Measurements from ENCODE around the gene RGS2.
A peak's percentile ranks its signal among the peaks of the same experiment; 100 is the strongest.

RGS2 gene, protein sequence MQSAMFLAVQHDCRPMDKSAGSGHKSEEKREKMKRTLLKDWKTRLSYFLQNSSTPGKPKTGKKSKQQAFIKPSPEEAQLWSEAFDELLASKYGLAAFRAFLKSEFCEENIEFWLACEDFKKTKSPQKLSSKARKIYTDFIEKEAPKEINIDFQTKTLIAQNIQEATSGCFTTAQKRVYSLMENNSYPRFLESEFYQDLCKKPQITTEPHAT

DNA sequence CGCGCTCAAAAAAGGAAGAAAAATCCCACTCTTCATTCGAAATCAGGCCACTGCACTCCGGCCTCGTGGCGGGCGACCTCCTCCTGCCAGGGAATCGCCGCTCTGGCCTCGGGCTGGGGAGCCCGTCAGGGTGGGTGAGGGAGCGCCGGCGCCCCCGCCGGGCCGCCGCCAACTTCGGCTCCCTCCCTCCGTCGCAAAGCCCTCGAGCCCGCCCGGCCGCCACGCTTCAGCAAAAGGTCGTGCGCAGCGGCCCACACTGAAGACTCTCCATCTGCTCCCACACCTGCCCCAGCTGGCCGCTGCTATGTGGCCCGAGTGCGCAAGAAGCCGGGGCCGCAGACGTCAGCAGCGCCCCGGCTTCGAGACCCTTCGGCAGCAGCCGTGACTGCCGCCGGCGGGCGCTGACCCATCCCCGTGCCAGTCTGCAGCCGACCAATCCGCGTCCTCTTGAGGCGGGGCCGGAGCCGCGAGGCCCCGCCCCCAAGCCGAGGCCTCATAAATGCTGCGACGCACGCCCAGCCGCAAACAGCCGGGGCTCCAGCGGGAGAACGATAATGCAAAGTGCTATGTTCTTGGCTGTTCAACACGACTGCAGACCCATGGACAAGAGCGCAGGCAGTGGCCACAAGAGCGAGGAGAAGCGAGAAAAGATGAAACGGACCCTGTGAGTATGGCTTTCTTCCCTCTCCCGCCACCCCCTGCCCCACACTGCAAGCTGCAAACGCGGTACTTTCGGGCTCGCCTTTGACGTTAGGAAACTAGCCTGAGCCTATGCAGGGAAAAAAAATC, at the start of gene RGS2:
Gene RGS2 (plus strand): TSS at position 522 of the 789 bp plus-strand sequence. CDS start 33 bp downstream, at position 555.
- peak within 1 kb of the TSS; percentile 87 to 94 for H3K4me3 ChIP-seq (replicated peaks in 1 of 2; ENCODE audit: low read depth in 2 of 2, low read length in 2 of 2)
- DNase-seq (ENCODE audit: low read depth in 2 of 2), result peak; percentile 92 to 97
- TF ChIP-seq, protein P1, sequence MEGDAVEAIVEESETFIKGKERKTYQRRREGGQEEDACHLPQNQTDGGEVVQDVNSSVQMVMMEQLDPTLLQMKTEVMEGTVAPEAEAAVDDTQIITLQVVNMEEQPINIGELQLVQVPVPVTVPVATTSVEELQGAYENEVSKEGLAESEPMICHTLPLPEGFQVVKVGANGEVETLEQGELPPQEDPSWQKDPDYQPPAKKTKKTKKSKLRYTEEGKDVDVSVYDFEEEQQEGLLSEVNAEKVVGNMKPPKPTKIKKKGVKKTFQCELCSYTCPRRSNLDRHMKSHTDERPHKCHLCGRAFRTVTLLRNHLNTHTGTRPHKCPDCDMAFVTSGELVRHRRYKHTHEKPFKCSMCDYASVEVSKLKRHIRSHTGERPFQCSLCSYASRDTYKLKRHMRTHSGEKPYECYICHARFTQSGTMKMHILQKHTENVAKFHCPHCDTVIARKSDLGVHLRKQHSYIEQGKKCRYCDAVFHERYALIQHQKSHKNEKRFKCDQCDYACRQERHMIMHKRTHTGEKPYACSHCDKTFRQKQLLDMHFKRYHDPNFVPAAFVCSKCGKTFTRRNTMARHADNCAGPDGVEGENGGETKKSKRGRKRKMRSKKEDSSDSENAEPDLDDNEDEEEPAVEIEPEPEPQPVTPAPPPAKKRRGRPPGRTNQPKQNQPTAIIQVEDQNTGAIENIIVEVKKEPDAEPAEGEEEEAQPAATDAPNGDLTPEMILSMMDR (IDR thresholded peaks at IDR 0.05; ENCODE audit: low read depth, low read length), result no peak

DNA sequence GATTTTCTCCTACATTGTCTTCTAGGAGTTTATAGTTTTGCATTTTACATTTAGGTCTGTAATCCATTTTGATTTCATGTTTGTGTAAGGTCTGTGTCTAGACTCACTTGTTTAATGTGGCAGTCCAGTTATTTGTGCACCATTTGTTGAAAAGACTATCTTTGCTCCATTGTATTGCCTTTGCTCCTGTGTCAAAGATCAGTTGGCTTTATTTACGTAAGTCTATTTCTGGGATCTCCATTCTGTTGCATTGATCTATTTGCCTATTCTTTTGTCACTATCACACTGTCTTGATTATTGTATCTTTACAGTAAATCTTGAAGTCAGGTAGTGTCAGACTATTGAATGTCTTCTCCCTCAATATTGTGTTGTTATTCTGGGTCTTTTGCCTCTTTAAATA, 49.7 kb upstream of the RGS2 start:
- no peak for DNase-seq (ENCODE audit: low read depth in 2 of 2)
- H3K4me3 ChIP-seq (replicated peaks in 1 of 2; ENCODE audit: low read depth in 2 of 2, low read length in 2 of 2), result no peak overlapping the region
- TF ChIP-seq, protein P1 (IDR thresholded peaks at IDR 0.05; ENCODE audit: low read depth, low read length), result no peak

DNA sequence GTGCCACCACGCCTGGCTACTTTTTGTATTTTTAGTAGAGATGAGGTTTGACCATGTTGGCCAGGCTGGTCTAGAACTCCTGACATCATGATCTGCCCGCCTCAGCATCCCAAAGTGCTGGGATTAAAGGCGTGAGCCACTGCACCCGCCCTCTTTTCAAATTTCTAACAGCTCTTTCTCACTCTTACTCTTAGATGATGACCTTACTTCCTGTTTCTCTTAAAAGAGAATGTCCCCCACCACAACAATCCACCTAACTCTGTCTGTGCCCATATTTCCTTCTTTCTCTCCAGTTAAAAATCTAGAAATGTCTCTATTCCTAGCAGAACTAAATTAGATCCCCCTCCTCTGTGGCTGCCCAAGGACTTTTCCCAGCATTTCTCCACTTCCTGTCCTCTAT, 46.6 kb upstream of the RGS2 start:
- TF ChIP-seq, protein P1 (IDR thresholded peaks at IDR 0.05; ENCODE audit: low read depth, low read length), result no peak
- DNase-seq (ENCODE audit: low read depth in 2 of 2), result no peak

DNA sequence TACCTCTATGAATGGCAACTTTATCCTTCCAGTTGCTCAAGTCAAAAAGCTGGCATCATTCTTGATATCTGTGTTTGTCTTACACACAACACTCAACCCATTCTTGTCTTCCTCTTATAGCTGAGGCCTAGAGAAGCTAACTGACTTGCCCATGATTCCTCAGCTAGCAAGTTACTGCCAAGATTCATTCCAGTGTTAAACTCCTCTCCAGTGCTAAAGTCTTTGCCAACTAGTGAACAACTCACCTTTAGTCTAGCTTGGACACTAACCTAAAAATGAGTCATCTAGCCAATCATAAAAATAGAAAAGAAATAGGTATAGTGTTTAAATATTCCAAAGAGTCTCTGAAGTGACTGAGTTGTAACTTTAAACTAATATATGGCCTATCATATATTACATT, 45.6 kb upstream of the RGS2 start:
- TF ChIP-seq, protein P1 (IDR thresholded peaks at IDR 0.05; ENCODE audit: low read depth, low read length), result no peak
- H3K4me3 ChIP-seq (replicated peaks in 1 of 2; ENCODE audit: low read depth in 2 of 2, low read length in 2 of 2), result no peak overlapping the region
- peak; percentile 8 to 26 for DNase-seq (ENCODE audit: low read depth in 2 of 2)

More for the DNA sequence above, 46.6 kb upstream of the RGS2 start:
- H3K4me3 ChIP-seq (replicated peaks in 1 of 2; ENCODE audit: low read depth in 2 of 2, low read length in 2 of 2), result no peak overlapping the region

DNA sequence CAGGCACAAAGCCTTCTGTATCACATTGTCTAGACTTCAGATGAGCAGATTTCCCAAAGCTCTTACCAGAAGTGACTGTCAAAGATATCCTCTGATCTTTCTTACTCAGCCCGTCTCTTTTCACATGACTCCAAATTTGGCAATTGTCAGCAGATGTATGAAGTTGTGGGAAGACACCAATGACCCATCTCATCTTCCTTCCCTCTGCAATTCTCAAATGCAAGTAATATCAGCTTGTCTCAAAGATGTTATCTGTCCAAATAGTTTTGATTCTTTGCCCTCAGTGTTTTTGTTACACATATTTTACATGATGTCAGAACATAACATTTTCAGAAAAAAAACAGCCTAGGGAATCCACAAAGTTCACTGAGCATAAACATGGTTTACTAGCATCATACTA, 45.1 kb upstream of the RGS2 start:
- TF ChIP-seq, protein P1 (IDR thresholded peaks at IDR 0.05; ENCODE audit: low read depth, low read length), result no peak
- no peak overlapping the region for H3K4me3 ChIP-seq (replicated peaks in 1 of 2; ENCODE audit: low read depth in 2 of 2, low read length in 2 of 2)
- DNase-seq (ENCODE audit: low read depth in 2 of 2), result peak; percentile 49 to 59

DNA sequence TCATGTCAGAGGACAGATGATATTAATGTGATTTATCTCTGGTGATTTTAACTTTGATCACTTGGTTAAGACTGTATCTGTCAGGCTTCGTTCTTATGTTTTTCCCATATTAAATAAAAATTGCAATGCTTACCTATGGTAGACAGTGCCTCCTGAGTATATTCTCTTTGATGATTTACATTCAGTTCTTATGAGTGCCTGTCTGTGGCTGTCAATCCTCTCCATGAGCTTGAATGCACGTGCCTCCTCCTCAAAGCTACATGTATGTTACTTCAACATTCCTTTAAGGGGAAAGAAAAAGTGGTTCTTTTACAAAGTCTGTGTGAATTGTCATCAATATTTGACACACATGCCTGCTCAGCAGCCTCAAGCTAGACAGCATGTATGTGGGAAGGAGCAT, 44.2 kb upstream of the RGS2 start:
- H3K4me3 ChIP-seq (replicated peaks in 1 of 2; ENCODE audit: low read depth in 2 of 2, low read length in 2 of 2), result no peak overlapping the region
- TF ChIP-seq, protein P1 (IDR thresholded peaks at IDR 0.05; ENCODE audit: low read depth, low read length), result no peak

More for the DNA sequence above, 44.2 kb upstream of the RGS2 start:
- DNase-seq (ENCODE audit: low read depth in 2 of 2), result no peak

Measured in cardiac fibroblast (primary cell).